8988T (cell line): Measurements from ENCODE around the gene ZP3.
"Not testable (repeated sequence)": the region's sequence is repeated elsewhere in the genome, so short reads cannot be mapped to it uniquely, and the experiment has no call there.

Experiments used
- DNase-seq: peaks from one replicate; pipeline ENCODE4 v3.0.0; 2011

ZP3 gene

GRCh38 chr7:76487969-76488368, 63.2 kb downstream of the ZP3 start:
- DNase-seq, result not testable (repeated sequence)
